Activated B cell treated with CpG ODN at 0.5 μM for 24 hours (primary cell): ENCODE results near the gene EFNA5. TPM values are rescaled to one million over a fixed set of nuclear protein-coding genes. Genes with fewer than 3 reads are reported as not detected.

Experiments used
- ATAC-seq: fragments of 200-7000 bp; cut with Tn5 transposase; one replicate; pipeline ENCODE4 v1.10.0; 2021; ENCODE audit warnings: low read depth, mild to moderate bottlenecking, moderate library complexity
- CTCF ChIA-PET: fragments of 350-600 bp; sonication (Branson Sonifier 250); formaldehyde crosslinking; loops from one replicate; lab custom pipeline; 2021; ENCODE audit warnings: antibody characterized with exemption; lab: Charles Lee
- POLR2A ChIA-PET: fragments of 350-600 bp; sonication (Branson Sonifier 250); formaldehyde crosslinking; loops from one replicate; lab custom pipeline; 2021; ENCODE audit warnings: antibody characterized with exemption; lab: Charles Lee
- DNase-seq: peaks from one replicate; pipeline ENCODE4 v3.0.0; 2022
- H3K27ac Mint-ChIP-seq: one replicate; pipeline ENCODE4 v1.8.0; 2020; ENCODE audit warnings: mixed read lengths
- H3K27me3 Mint-ChIP-seq: one replicate; pipeline ENCODE4 v1.8.0; 2021; ENCODE audit warnings: mixed read lengths
- H3K36me3 Mint-ChIP-seq: one replicate; pipeline ENCODE4 v1.8.0; 2021; ENCODE audit warnings: low read depth, mixed read lengths
- H3K4me1 Mint-ChIP-seq: one replicate; pipeline ENCODE4 v1.8.0; 2021; ENCODE audit warnings: mixed read lengths
- H3K4me3 Mint-ChIP-seq: one replicate; pipeline ENCODE4 v1.8.0; 2020; ENCODE audit warnings: mild to moderate bottlenecking, mixed read lengths
- H3K9me3 Mint-ChIP-seq: one replicate; pipeline ENCODE4 v1.8.0; 2020; ENCODE audit warnings: mixed read lengths
- CTCF ChIP-seq: fragments of 200-600 bp; IDR thresholded peaks from one replicate; pipeline ENCODE4 v1.8.0; 2022; ENCODE audit warnings: antibody characterized with exemption, mild to moderate bottlenecking
- intact Hi-C: fragments of 100-400 bp; cut with micrococcal nuclease; formaldehyde crosslinking; loops from one replicate; pipeline ENCODE4 v1.15.1; 2024
- total RNA-seq: library from RNA; stranded (reverse); gene quantifications from 2 replicates; pipeline ENCODE4 v1.2.3, GENCODE V29; 2022

Gene EFNA5
- total RNA-seq, 1 donor from 2014 or later = not detected

GRCh38 chr5:107508097-107508496, 162.6 kb downstream of the EFNA5 start:
- no peak for TF ChIP-seq CTCF
- ATAC-seq (no peak), DNase-seq (no peak)
- Mint-ChIP-seq H3K9me3 (no peaks in the 10 kb centered on the region), H3K4me3 (no peak overlapping the region), H3K36me3 (no peaks in the 10 kb centered on the region), H3K27me3 (peaks cover 3% of the 10 kb centered on the region), H3K27ac (no peak overlapping the region), H3K4me1 (no peaks in the 10 kb centered on the region)
- CTCF ChIA-PET = no interaction called here
- POLR2A ChIA-PET = no interaction called here
- intact Hi-C loops = no loop called here

GRCh38 chr5:107505763-107506534, 164.8 kb downstream of the EFNA5 start:
- H3K27me3 Mint-ChIP-seq = peaks cover 8% of the 10 kb centered on the region
- no peaks in the 10 kb centered on the region for H3K4me1 Mint-ChIP-seq
- TF ChIP-seq CTCF = no peak
- ChIA-PET POLR2A (no interaction called here), CTCF (no interaction called here)
- H3K4me3 Mint-ChIP-seq = no peak overlapping the region
- H3K36me3 Mint-ChIP-seq = no peaks in the 10 kb centered on the region
- no peaks in the 10 kb centered on the region for H3K9me3 Mint-ChIP-seq
- intact Hi-C loops = no loop called here
- no peak for ATAC-seq
- no peak overlapping the region for H3K27ac Mint-ChIP-seq
- DNase-seq = no peak

- ChIA-PET POLR2A (no interaction called here), CTCF (interaction anchor here (0.6 kb wide), 1 partner anchor 68 kb away, joined by 3 read pairs; no protein-coding TSS in a partner anchor)
- DNase-seq (no peak), ATAC-seq (no peak)
- no peaks in the 10 kb centered on the region for H3K36me3 Mint-ChIP-seq
- intact Hi-C loops = no loop called here
- H3K4me1 Mint-ChIP-seq = no peaks in the 10 kb centered on the region
- no peak overlapping the region for H3K4me3 Mint-ChIP-seq
- no peaks in the 10 kb centered on the region for H3K9me3 Mint-ChIP-seq
- no peak for TF ChIP-seq CTCF
- no peak overlapping the region for H3K27ac Mint-ChIP-seq
- H3K27me3 Mint-ChIP-seq = peaks cover 8% of the 10 kb centered on the region
Measured at GRCh38 chr5:107504424-107504823, 166.3 kb downstream of the EFNA5 start.

GRCh38 chr5:107502676-107503060, 168.1 kb downstream of the EFNA5 start:
- POLR2A ChIA-PET = no interaction called here
- intact Hi-C loops = no loop called here

More at GRCh38 chr5:107502676-107503060, 168.1 kb downstream of the EFNA5 start:
- no peak for TF ChIP-seq CTCF
- peaks cover 8% of the 10 kb centered on the region for H3K27me3 Mint-ChIP-seq
- no peak for ATAC-seq
- H3K4me3 Mint-ChIP-seq = no peak overlapping the region
- no peak for DNase-seq
- no peaks in the 10 kb centered on the region for H3K4me1 Mint-ChIP-seq
- CTCF ChIA-PET = no interaction called here
- no peaks in the 10 kb centered on the region for H3K36me3 Mint-ChIP-seq
- H3K27ac Mint-ChIP-seq = no peak overlapping the region
- H3K9me3 Mint-ChIP-seq = no peaks in the 10 kb centered on the region
